H9 (cell line): ENCODE results near the gene LSP1. TPM values are rescaled to one million over a fixed set of nuclear protein-coding genes. Genes with fewer than 3 reads are reported as not detected.

Source experiments
- DNase-seq: peaks from one replicate; pipeline ENCODE4 v3.0.0-alpha.2; 2017
- H2AFZ ChIP-seq: one replicate; pipeline ENCODE4 v1.6.1; 2013; ENCODE audit warnings: mild to moderate bottlenecking, low read length, control low read depth, moderate library complexity
- H2AK5ac ChIP-seq: 2 replicates; pipeline ENCODE4 v1.6.1; 2013; ENCODE audit warnings: low read length, control low read depth, mixed read lengths; ENCODE audit not compliant: insufficient read length
- H2BK120ac ChIP-seq: one replicate; pipeline ENCODE4 v1.6.1; 2013; ENCODE audit warnings: low read depth, mild to moderate bottlenecking, low read length, control low read depth, inconsistent platforms; ENCODE audit not compliant: poor library complexity, severe bottlenecking
- H2BK12ac ChIP-seq: 2 replicates; pipeline ENCODE4 v1.6.1; 2013; ENCODE audit warnings: low read length, control low read depth, mixed read lengths, low read depth; ENCODE audit not compliant: insufficient read length
- H2BK15ac ChIP-seq: 2 replicates; pipeline ENCODE4 v1.6.1; 2013; ENCODE audit warnings: low read depth, low read length, control low read depth
- H2BK20ac ChIP-seq: one replicate; pipeline ENCODE4 v1.6.1; 2013; ENCODE audit warnings: low read depth, mild to moderate bottlenecking, low read length, control low read depth, inconsistent platforms; ENCODE audit not compliant: poor library complexity, severe bottlenecking
- H2BK5ac ChIP-seq: 2 replicates; pipeline ENCODE4 v1.6.1; 2013; ENCODE audit warnings: low read length, control low read depth, mixed read lengths; ENCODE audit not compliant: insufficient read length
- H3K14ac ChIP-seq: 2 replicates; pipeline ENCODE4 v1.6.1; 2013; ENCODE audit warnings: low read length, control low read depth; ENCODE audit not compliant: insufficient read depth
- H3K18ac ChIP-seq: 2 replicates; pipeline ENCODE4 v1.6.1; 2013; ENCODE audit warnings: low read depth, mild to moderate bottlenecking, mixed read lengths, low read length, control low read depth; ENCODE audit not compliant: insufficient read length
- H3K23ac ChIP-seq: 2 replicates; pipeline ENCODE4 v1.6.1; 2013; ENCODE audit warnings: low read length, control low read depth, mixed read lengths, low read depth; ENCODE audit not compliant: insufficient read length
- H3K23me2 ChIP-seq: 2 replicates; pipeline ENCODE4 v1.6.1; 2013; ENCODE audit warnings: low read depth, mild to moderate bottlenecking, mixed read lengths, low read length, control low read depth; ENCODE audit not compliant: insufficient read length, poor library complexity, severe bottlenecking
- H3K27ac ChIP-seq: 2 replicates; pipeline ENCODE4 v1.5.1; 2013; ENCODE audit warnings: low read length, control low read depth, mixed read lengths, low read depth; ENCODE audit not compliant: insufficient read length
- H3K27me3 ChIP-seq: 2 replicates; pipeline ENCODE4 v1.6.1; 2013; ENCODE audit warnings: low read length, control low read depth, inconsistent platforms; ENCODE audit not compliant: insufficient read depth
- H3K4ac ChIP-seq: 2 replicates; pipeline ENCODE4 v1.6.1; 2013; ENCODE audit warnings: low read depth, mild to moderate bottlenecking, control low read depth, inconsistent platforms, low read length, moderate library complexity
- H3K4me1 ChIP-seq: 2 replicates; pipeline ENCODE4 v1.6.1; 2013; ENCODE audit warnings: low read length, control low read depth, inconsistent platforms; ENCODE audit not compliant: insufficient read depth
- H3K4me2 ChIP-seq: 2 replicates; pipeline ENCODE4 v1.6.1; 2013; ENCODE audit warnings: low read length, control low read depth, mixed read lengths; ENCODE audit not compliant: insufficient read length, insufficient read depth
- H3K56ac ChIP-seq: 2 replicates; pipeline ENCODE4 v1.6.1; 2013; ENCODE audit warnings: low read depth, mild to moderate bottlenecking, mixed read lengths, low read length, control low read depth; ENCODE audit not compliant: insufficient read length
- H3K79me1 ChIP-seq: 2 replicates; pipeline ENCODE4 v1.6.1; 2013; ENCODE audit warnings: low read depth, mild to moderate bottlenecking, moderate library complexity, low read length, control low read depth, inconsistent platforms; ENCODE audit not compliant: insufficient read depth, poor library complexity, severe bottlenecking
- H3K79me2 ChIP-seq: 2 replicates; pipeline ENCODE4 v1.6.1; 2013; ENCODE audit warnings: low read length, control low read depth, inconsistent platforms; ENCODE audit not compliant: insufficient read depth
- H3K9ac ChIP-seq: 2 replicates; pipeline ENCODE4 v1.6.1; 2013; ENCODE audit warnings: low read length, control low read depth, mixed read lengths; ENCODE audit not compliant: insufficient read length; ENCODE audit errors: extremely low read depth
- H3K9me3 ChIP-seq: one replicate; pipeline ENCODE4 v1.6.1; 2013; ENCODE audit warnings: low read depth, low read length, inconsistent platforms; ENCODE audit not compliant: control insufficient read depth
- H3T11ph ChIP-seq: one replicate; pipeline ENCODE4 v1.6.1; 2013; ENCODE audit warnings: mild to moderate bottlenecking, low read length, control low read depth, inconsistent platforms
- H4K20me1 ChIP-seq: one replicate; pipeline ENCODE4 v1.6.1; 2013; ENCODE audit not compliant: control insufficient read depth, insufficient read length, insufficient read depth
- H4K5ac ChIP-seq: 2 replicates; pipeline ENCODE4 v1.6.1; 2013; ENCODE audit warnings: low read depth, mild to moderate bottlenecking, mixed read lengths, low read length, control low read depth; ENCODE audit not compliant: insufficient read length
- H4K8ac ChIP-seq: replicated peaks from 2 replicates; pipeline ENCODE4 v1.6.1; 2013; ENCODE audit warnings: low read length, control low read depth, mixed read lengths, low read depth; ENCODE audit not compliant: insufficient read length
- H4K91ac ChIP-seq: 2 replicates; pipeline ENCODE4 v1.6.1; 2013; ENCODE audit warnings: low read depth, mild to moderate bottlenecking, moderate library complexity, mixed read lengths, low read length, control low read depth; ENCODE audit not compliant: insufficient read length
- H3K27ac Mint-ChIP-seq, 3 experiments: 2 replicates in 2 of 3; 3 replicates in 1 of 3; pipeline ENCODE4 v1.8.0; 2020 to 2021; ENCODE audit warnings: mixed read lengths in 3 of 3, mild to moderate bottlenecking in 1 of 3, moderate library complexity in 1 of 3
- H3K27me3 Mint-ChIP-seq: 2 replicates; pipeline ENCODE4 v1.8.0; 2021; ENCODE audit warnings: low read depth, mild to moderate bottlenecking, moderate library complexity, mixed read lengths
- H3K36me3 Mint-ChIP-seq, 3 experiments: 2 replicates in 2 of 3; 3 replicates in 1 of 3; pipeline ENCODE4 v1.8.0; 2020 to 2021; ENCODE audit warnings: low read depth in 3 of 3, mixed read lengths in 3 of 3; ENCODE audit not compliant: insufficient read depth in 1 of 3
- H3K4me1 Mint-ChIP-seq, 2 experiments: 2 replicates each; pipeline ENCODE4 v1.8.0; 2020; ENCODE audit warnings: mixed read lengths in 2 of 2
- H3K4me3 Mint-ChIP-seq, 2 experiments: 2 replicates in 1 of 2; 3 replicates in 1 of 2; pipeline ENCODE4 v1.8.0; 2020 to 2021; ENCODE audit warnings: mild to moderate bottlenecking in 2 of 2, mixed read lengths in 2 of 2, moderate library complexity in 1 of 2
- H3K9me3 Mint-ChIP-seq, 2 experiments: 2 replicates in 1 of 2; 3 replicates in 1 of 2; pipeline ENCODE4 v1.8.0; 2020; ENCODE audit warnings: mild to moderate bottlenecking in 2 of 2, mixed read lengths in 2 of 2, moderate library complexity in 1 of 2
- CTCF ChIP-seq: fragments of 200-600 bp; sonication (generic); conservative IDR thresholded peaks from 3 replicates; pipeline ENCODE4 v1.8.0; 2021; ENCODE audit warnings: antibody characterized with exemption, mild to moderate bottlenecking
- WGBS: extraction: QIAGEN DNeasy Blood & Tissue Kit; methylation state at CpG from one replicate; pipeline ENCODE4 v1.1.7; 2013; ENCODE audit warnings: missing lambda C conversion rate, low lambda C conversion rate, mixed read lengths; ENCODE audit not compliant: insufficient read length; ENCODE audit errors: extremely low coverage; 5-methylcytosine and 5-hydroxymethylcytosine counted together
- total RNA-seq: library from RNA; stranded (reverse); gene quantifications from 2 replicates; pipeline ENCODE4 v1.2.1, GENCODE V29; 2021

Gene LSP1
- total RNA-seq, 1 experiment from 2014 or later = not detected

- H3T11ph ChIP-seq = no peak overlapping the region
- no peak overlapping the region for H2BK12ac ChIP-seq
- H4K8ac ChIP-seq = no peak overlapping the region
- H3K27ac ChIP-seq = no peak overlapping the region
- H3K27ac Mint-ChIP-seq = no peak overlapping the region
- H2AK5ac ChIP-seq = no peak overlapping the region
- H2AFZ ChIP-seq = no peak overlapping the region
- H2BK15ac ChIP-seq = no peak overlapping the region
- no peak for DNase-seq
- no peaks in the 10 kb centered on the region for H3K4me1 ChIP-seq
- H2BK20ac ChIP-seq = no peak overlapping the region
- H3K23ac ChIP-seq = no peak overlapping the region
- H3K18ac ChIP-seq = no peak overlapping the region
- H4K5ac ChIP-seq = no peak overlapping the region
- H4K91ac ChIP-seq = no peak overlapping the region
- H3K23me2 ChIP-seq = no peaks in the 10 kb centered on the region
- peaks cover 0 to 6% of the 10 kb centered on the region in 2 experiments; a peak in 2 of 5 replicates for H3K9me3 Mint-ChIP-seq
- no peak overlapping the region for H3K4ac ChIP-seq
- no peaks in the 10 kb centered on the region for H3K79me1 ChIP-seq
- no peaks in the 10 kb centered on the region for H3K27me3 ChIP-seq
- no peaks in the 10 kb centered on the region for H4K20me1 ChIP-seq
- H3K9ac ChIP-seq = no peak overlapping the region
- H3K79me2 ChIP-seq = no peaks in the 10 kb centered on the region
- no peak overlapping the region for H2BK120ac ChIP-seq
- TF ChIP-seq CTCF = no peak
- no peaks in the 10 kb centered on the region for H3K36me3 Mint-ChIP-seq
- H3K56ac ChIP-seq = no peak overlapping the region
- no peak overlapping the region for H3K4me2 ChIP-seq
- no peak overlapping the region for H2BK5ac ChIP-seq
- no peak overlapping the region; the same call in 1 of the 2 replicates for H3K14ac ChIP-seq
- no peak overlapping the region for H3K4me3 Mint-ChIP-seq
- no peaks in the 10 kb centered on the region for H3K4me1 Mint-ChIP-seq
- peaks cover 33% of the 10 kb centered on the region for H3K27me3 Mint-ChIP-seq
- H3K9me3 ChIP-seq = no peaks in the 10 kb centered on the region
- WGBS = no CpG with 5 or more reads among the region's 19 CpGs
These were observed 29.3 kb upstream of the LSP1 start for GRCh38 chr11:1823376-1824220.
